GM18502 (cell line): ENCODE data around the gene ABL2.
A peak's percentile ranks its signal among the peaks of the same experiment; 100 is the strongest.
"Not testable (repeated sequence)": the region's sequence is repeated elsewhere in the genome, so short reads cannot be mapped to it uniquely, and the experiment has no call there.

Experiments used
- ATAC-seq: cut with Tn5 transposase; IDR thresholded peaks from one replicate; pipeline ENCODE4 v1.9.1; 2021; ENCODE audit warnings: mild to moderate bottlenecking; ENCODE audit not compliant: unreplicated experiment, poor library complexity

Gene ABL2

DNA sequence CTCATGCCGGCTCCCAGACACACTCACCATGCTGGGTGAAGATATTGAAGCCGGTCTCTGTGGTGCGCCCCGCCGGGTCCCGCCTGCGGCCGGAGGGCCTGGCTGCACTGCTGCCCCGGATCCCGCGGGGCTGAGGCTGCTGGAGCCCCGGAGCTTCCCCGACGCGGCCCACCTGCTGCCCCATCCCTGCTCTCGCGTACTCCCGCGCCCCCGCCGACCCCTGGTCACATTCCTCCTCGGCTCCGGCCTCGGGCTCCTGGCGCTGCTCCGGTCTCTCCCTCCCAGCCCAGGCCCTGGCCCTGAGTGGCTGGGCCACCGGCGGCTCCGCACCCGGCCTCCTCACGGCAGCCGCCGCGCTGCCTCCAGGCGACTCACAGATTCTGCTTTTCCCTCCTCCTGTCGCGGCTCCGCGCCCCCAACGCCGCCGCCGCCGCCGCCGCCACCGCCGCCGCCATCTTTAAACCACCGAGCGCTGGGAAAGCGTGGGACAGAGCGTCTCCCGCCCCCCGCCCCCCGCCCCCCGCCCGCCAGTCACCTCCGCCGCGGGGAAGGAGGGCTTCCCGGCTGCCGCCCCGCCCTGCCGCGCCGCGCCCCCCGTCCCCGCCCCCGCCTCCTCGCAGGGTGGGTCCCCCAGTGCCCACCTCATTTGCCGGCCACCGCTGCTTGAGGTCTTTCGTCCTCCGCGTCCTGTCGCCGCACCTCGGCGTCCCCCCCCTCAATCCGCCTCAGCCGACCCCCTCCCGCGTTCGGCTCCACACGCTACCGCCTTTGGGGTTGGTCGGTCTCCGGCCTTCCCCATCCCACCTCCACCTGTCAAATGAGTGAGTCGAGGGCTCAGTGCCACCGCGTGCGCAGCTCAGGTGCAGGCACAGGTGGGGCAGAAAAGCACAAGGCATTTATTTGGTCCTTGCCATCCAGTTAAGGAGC is at the start of gene ABL2:
ABL2 (minus strand) TSS at position 464 of the 927 bp plus-strand sequence; CDS start at position 184, 280 bp downstream.
- ATAC-seq, result peak; percentile 64

DNA sequence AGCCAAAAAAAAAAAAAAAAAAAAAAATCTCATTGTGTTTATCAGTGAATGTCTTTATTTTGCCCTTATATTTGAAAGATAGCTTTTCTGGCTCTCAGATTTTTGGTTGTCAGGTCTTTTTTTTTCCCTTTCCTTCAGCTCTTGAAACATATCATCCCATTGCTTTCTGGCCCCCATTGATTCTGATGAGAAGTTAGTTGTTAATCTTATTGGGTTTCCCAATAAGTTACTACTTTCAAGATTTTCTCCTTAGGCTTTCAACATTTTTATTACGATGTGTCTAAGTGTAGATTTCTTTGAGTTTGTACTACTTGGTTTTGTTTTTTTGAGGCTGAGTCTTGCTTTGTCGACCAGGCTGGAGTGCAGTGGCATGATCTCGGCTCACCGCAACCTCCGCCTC is 49.4 kb upstream of the ABL2 start:
- ATAC-seq, result no peak

DNA sequence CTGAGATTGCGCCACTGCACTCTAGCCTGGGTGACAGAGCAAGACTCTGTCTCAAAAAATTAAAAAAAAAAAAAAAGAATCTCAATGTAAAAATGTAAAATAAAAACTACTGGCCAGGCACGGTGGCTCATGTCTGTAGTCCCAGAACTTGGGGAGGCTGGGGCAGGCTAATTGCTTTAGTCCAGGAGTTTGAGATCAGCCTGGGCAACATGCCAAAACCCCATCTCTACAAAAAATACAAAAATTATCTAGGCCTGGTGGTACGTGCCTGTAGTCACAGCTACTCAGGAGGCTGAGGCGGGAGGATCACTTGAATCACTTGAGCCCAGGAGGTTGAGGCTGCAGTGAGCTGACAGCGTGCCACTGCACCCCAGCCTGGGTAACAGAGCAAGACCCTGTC is 44.9 kb upstream of the ABL2 start:
- ATAC-seq, result not testable (repeated sequence)

DNA sequence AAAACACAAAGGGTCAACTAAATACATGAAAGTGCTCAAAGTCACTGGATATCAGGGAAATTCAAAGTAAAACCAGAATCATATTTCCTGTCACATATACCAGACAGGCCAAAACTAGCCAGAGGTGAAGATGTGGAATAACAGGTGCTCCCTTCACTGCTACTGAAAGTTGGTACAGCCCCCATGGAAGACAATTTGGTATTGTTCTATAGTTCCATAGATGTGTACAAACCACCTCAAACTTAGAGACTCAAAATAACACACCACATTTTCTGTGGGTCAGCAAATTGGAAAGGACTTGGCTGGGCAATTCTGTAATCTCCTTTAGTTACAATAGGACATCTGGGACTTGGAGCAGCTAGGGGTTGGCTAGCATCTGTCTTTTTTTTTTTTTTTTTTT is 39.6 kb upstream of the ABL2 start:
- no peak for ATAC-seq

DNA sequence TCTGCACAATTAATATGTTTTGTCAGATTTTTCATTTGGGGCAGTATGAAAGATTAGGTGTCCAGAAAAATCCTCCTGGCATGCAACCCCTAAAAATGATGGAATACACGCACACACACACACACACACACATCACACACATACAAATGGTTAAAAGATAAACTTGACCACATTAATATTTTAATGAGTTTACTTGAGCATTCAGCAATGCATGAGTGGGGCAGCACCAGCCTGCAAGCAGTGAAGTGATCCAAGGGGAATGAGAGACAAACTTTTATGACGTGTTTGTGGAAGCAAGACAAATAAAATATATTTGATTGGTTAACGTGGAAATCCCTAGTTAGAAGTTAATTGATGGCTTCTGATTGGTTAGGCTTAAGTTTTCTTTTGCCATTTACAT is 35.0 kb upstream of the ABL2 start:
- ATAC-seq, result no peak

DNA sequence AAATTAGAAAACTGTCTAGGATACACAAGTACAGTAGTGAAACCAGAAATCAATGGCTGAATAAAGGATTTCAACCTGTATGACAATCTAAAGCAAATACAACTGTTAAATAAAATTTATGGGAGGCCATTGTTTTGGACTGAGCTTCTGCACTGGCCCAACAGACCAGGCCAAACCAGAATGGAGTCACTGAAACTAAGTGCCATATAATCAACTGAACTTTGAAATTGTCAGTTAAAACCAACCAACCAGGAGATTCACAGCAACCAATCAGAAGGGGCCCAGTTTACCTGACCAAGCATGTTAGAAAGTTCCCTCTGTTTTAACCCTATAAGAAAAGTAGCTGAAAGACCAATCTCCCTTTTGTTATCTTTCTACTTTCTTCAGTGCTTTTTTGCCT is 33.6 kb upstream of the ABL2 start:
- no peak for ATAC-seq

DNA sequence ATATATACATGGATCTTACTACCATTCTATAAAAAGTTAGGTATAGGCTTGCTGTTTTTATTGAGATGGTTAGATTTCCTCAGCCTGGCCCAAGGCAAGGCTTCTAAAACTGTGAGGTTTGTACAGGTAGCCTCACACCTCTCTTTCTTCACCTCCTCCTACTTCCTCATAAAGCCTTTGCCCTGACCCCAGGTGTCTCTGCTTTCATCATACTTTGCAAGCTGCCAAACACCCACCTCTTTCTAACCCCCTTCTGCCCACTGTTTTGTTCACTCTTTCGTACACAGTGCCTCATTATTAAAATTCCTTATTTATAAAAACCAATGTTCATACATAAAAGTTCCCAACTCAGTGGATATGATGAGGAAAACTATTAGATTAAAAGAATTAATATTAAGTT is 32.7 kb upstream of the ABL2 start:
- no peak for ATAC-seq

DNA sequence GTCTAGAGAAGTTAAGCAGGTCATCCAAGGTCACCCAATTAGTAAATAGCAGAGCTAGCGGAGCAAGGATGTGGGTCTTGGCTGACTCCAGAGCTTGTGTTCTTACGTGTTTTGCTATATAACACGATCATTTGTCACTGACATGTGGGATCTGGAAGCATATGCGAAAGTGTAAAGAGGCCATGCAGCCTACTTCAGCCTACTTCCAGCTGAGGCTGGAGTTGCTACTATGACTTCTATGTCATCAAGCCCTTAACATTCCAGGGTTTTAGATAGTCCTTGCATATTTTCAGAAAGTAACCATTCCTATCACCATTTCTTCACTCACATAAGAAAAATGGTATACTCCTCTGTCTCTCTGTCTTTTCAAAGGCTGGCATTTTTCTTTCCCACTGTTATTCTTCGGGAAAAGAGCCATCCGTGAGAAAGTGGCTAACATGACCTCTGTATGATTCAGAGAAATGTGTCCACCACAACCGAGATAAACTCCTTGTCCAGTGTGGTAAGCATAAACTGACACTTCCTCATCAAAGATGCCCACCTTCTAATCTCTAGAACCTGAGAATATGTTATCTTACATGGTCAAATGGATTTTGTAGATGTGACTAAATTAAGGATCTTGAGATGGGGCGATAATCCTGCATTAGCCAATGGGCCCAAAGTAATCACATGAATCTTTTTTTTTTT is 24.0 kb upstream of the ABL2 start:
- no peak for ATAC-seq

DNA sequence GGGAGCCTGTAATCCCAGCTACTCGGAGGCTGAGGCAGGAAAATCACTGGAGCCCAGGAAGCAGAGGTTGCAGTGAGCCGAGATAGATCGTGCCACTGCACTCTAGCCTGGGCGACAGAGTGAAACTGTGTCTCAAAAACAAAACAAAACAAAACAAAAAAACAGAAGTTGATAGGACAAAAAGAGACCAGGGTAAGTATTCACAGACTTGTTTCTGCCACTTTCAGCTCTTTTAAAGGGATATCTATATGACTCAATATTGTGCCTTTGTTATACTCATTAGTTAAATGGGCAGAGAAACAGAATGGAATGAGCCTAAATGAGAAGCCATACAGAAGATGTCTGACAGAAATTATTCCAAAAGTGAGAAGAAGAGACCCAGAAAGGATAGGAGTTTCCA is 23.1 kb upstream of the ABL2 start:
- ATAC-seq, result no peak

DNA sequence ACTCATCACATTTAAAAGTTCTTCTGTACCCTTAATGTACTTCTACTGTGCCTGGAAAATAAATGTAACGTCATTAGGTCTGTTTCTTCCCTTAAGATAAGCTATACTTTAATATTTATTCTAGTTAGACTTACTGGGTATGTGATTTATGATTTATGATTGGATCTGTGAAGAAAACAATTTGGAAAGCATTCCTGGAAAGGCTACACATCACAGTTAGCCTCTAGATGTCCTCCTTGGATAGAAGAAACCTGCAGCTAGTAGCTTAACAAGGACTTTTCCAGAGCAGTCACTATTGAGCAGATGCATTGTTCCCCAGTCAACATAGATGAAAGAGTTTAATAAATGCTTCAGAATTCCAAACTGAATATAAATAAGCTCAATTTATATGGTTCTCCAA is 22.2 kb upstream of the ABL2 start:
- ATAC-seq, result no peak

DNA sequence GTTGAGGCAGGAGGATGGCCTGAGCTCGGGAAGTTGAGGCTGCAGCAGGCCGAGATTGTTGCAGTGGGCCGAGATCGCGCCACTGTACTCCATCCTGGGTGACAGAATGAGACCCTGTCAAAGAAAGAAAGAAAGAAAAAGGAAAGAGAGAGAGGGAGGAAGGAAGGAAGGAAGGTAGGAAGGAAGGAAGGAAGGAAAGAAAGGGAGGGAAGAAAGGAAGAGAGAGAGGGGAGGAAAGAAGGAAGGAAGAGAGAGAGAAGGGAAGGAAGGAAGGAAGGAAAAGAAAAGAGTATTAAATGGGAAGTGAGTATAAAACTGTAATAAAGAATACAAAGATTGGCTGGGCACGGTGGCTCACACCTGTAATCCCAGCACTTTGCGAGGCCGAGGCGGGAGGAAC is 18.4 kb upstream of the ABL2 start:
- ATAC-seq, result no peak

DNA sequence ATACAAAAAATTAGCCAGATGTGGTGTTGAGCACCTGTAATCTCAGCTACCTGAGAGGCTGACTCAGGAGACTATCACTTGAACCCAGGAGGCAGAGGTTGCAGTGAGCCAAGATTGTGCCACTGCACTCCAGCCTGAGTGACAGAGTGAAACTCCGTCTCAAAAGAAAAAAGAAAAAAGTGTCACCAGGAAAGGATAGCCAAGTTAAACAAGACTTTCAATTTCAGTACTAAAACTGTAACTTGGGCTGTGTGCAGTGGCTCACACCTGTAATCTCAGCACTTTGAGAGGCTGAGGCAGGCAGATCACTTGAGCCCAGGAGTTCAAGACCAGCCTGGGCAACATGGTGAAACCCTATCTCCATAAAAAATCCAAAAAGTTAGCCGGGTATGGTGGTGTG is 15.9 kb upstream of the ABL2 start:
- ATAC-seq, result not testable (repeated sequence)

DNA sequence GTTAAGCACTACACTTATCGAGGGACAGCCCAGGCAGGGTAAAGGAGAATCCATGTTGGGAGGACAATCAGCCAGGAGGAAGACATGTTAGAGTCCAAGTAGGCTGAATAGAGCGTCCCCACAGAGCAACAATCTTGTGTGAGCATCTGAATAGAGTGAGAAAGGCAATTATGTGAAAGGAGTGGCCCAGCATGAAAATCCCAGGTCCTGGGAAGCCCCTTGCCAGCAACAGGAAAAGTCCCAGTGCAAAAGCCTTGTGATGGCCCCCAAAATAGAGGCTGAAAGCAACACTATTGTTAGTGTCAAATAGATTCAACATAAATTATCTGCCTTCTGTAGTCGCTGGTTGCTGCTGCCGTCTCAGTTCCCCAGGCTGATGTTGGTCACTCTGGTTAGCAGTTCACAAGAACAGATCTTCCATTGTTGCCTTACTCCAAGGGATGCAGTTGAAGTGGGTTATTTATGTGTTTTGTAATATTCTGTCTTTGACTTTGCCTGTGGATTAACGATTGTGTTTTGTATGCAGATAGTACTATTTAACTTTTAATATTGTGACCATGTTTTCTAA is 12.1 kb upstream of the ABL2 start:
- no peak for ATAC-seq

DNA sequence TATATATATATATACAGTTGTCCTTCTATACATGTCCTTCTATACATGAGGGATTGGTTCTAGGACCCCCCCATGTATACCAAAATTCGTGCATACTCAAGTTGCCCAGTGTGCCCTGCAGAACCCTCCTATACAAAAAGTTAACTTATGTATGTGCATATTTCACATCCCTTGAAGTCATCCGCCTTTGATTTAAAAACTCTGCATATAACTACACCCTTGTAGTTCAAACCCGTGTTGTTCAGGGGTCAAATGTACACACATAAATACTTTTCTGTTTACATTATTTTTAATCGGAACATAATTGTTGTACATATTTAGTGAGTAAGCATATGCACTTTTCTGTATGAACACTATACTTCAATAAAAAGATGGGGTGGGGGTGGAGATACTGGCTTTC is 7.7 kb upstream of the ABL2 start:
- ATAC-seq, result no peak

DNA sequence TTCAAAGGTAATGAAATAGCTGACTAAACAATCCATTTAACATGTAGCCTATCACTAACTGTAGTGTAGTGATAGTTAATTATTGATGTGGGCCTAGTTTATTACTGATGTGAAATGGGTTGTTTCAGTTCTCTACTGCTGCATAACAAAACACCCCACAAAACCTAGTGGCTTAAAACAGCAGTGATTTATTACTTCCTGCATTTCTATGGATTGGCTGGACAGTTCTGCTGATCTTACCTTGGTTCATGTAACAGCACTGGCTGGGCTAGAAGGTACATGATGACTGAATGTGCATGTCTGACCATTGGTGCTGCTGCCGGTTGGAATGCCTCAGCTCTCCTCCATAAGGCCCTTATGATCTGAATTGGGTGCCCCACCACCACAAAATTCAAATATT is 5.4 kb upstream of the ABL2 start:
- ATAC-seq, result no peak

DNA sequence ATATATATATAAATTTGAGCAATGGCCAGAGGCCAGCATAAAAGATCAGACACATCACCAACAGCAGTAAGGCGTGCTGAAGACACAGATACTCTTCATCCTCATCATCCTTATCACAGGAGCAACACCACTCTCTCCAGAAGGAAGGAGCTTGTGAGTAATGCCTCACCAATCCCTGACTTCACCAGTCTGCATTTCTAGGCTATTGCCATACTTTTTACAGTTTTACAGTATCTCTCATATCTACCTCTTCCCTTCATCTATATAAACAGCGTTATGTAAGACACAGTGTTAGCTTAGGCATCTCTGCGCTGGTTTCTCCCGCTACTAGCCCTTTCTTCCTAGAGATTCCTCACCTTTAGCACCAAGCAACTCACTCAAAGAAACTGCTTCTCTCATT is 2.4 kb upstream of the ABL2 start:
- no peak for ATAC-seq

DNA sequence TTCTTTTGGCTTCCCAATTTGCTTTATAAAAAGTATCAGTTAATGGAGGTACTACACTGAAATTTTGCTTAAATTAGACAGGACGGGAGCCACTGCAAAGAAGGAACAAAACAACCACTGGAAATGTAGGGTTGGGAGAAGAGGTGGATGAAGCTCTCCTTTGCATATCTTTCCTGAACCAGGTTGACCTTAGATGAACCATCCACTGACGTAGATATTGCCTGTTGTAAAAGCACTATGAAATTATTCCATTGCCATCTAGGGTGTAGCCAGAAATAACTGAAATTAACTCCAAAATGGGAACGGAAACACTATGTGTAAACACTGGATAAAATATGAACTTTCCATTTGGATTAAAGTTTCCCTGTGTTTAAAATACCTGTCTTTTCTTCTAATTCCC is 1.2 kb upstream of the ABL2 start:
- ATAC-seq, result no peak

DNA sequence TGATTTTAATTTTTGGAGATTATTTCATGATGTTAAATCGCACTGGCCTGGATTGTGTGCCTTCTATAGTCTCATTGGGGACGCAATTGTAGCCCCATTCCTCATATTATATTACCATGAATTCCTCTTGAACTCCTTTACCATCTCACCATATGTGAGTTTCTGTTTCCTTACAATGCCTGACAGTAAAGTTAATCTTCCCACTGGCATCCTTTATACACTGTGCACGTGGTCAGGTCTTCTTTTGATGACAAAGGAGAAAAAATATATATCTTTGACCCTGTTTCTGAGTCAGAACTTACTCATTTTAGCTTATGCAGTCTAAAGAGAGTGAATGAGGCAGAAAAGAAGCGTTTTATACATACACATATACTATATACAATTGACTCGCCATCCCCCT is 774 bp upstream of the ABL2 start:
- no peak for ATAC-seq

DNA sequence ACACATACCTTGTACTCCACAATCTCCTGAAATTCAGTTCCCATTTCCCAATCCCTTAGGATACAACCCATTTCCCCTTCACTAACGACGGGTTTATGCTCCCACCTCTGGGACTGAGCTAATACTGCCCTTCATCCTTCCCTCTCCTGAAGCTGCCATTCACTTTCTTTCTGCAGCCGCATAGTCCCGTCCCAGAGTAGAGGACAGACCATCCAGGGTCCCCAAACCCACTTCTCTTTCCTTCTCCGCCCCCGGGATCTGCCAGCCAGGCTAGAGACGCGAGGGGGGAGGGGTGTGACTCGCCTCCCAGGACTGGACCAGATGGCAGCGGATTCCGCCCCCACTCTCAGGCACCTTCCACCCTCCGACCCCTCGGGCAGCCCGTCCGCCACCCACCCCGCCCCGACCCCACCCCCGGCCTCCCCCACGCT is 679 bp downstream of the ABL2 start:
- peak; percentile 12 for ATAC-seq

DNA sequence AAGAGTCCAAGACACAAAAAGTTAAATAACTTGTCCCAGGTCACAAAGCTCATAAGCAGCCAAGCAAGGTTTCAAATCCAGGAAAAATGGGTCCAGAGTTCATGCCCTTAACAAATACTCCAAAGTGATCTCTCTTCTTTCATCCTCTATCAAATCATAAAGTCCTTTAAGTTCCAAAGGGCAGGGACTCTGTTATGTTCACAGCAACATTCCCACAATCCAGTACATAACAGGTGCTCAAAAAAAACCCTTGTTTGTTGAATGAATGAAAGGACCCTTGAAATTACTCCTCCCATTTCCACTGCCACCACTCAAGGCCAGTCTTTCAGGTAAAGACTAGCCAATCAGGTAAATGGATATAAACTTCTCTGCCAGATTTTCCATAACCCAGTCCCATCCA is 2.7 kb downstream of the ABL2 start:
- ATAC-seq, result no peak

DNA sequence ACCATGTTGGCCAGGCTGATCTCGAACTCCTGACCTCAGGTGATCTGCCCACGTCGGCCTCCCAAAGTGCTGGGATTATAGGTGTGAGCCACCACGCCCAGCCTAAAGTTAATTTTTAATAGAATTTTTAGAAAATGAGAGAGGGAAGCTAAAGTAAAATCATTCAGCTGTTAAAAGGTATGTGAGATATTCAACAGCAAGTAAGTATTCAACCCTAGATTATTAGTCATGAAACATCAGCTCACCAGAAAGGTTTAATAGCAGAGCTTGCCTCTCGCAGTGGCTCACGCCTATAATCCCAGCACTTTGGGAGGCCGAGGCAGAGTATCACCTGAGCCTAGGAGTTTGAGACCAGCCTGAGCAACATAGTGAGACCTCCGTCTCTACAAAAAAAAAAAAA is 5.0 kb downstream of the ABL2 start:
- ATAC-seq, result not testable (repeated sequence)
